HG02623 (cell line): Measurements from ENCODE around the gene PNP.
"Not testable (repeated sequence)": the region's sequence is repeated elsewhere in the genome, so short reads cannot be mapped to it uniquely, and the experiment has no call there.

ENCODE experiments used
- ATAC-seq: cut with Tn5 transposase; IDR thresholded peaks from one replicate; pipeline ENCODE4 v1.9.1; 2021; ENCODE audit warnings: moderate library complexity; ENCODE audit not compliant: unreplicated experiment

PNP gene

DNA sequence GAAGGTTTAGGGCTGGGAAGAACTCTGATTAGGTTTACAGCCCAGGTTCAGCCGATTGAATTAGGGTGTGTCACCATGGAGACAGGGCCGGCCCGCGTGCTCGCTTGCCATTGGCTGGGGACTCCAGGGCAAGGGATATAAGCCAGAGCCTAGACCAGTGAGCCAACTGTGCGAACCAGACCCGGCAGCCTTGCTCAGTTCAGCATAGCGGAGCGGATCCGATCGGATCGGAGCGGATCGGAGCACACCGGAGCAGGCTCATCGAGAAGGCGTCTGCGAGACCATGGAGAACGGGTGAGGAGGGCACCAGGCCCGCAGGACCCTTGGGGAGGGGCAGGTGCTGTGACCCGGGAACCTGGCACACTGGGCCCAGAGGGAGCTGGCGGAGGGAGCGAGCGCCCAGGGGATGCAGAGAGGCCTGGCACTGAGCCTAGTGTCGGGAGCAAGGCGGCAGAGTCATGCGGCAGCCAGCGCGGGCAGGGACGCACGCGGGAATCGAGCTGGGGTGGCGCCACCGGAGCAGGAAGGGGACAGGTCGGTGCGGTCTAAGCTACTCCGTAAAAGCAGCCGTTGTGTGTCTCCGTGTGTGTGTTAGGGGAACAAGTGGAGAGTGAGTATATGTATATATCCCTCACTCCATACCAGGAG, at the start of gene PNP:
Gene PNP (plus strand): TSS at position 165 of the 648 bp plus-strand sequence. CDS start 119 bp downstream, at position 284.
- ATAC-seq: peak; percentile 95

DNA sequence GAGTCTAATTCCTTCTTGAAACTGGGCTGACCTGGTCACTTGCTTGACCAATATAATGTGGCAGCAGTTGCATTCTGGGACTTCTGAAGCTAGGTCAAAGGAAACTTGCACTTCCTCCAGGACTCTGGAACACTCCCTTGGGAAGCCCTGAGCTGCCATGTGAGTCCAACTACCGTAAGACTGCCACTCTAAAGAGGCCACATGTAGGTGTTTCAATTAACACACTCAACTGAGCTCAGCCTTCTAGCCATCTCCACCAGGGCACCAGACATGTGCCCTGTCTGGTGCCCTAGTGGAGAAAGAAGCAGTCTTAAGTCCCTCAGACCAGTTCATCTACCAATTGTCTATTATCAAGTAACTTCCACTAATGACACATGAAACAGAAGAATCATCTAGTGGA, 49.8 kb upstream of the PNP start:
- no peak for ATAC-seq

DNA sequence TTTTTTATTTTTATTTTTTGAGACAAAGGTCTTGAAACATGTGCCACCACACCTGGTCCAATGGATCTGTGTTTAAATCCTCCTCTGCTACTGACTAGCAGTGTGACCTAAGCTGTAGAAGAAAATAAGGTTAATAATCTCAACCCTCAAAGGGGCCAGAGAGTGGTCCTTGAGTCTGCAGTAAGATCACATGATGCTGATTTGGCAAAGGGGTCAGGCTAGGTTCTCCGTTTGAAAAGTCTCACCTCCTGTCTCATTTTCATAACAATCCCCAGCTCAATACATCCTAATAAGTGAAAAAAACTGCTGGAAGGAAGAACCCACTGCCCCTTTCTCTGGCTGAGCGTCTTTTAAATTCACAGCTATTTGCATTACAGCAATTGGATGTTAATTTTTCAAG, 47.9 kb upstream of the PNP start:
- no peak for ATAC-seq

DNA sequence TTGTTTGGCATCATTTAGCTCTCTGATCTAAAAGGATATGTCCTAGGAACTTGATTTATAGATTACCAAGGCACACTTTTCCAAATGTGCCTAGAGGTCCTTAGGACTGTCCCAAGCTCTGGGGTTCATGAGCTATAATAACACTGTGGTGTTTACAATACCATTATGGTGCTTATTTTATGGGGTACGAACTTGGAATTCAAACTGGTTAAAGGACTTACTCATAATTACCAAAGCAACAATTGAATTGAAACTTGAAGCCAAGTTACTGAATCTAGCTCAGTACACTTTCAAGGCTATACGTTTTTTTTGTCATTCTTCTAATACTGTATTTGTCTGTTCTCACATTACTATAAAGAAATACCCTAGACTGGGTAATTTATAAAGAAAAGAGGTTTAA, 46.3 kb upstream of the PNP start:
- no peak for ATAC-seq

DNA sequence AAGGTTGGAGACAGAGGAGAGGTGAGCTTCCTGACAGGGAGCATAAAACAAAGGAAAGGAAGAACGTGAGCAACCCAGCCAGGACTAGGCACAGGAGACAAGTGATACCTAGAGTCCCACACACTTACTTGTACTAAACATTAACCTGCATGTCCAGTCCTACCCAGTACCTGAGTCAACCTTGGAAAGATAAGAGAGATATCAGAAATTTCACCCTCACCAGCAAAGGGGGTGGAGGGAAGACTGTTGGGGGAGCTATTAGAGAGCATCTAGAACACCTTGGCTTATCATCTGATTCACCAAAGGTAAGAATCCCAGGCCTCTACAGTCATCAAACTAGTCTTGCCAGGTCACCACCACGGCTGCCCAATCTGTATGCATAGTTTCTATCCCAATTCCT, 44.4 kb upstream of the PNP start:
- no peak for ATAC-seq

DNA sequence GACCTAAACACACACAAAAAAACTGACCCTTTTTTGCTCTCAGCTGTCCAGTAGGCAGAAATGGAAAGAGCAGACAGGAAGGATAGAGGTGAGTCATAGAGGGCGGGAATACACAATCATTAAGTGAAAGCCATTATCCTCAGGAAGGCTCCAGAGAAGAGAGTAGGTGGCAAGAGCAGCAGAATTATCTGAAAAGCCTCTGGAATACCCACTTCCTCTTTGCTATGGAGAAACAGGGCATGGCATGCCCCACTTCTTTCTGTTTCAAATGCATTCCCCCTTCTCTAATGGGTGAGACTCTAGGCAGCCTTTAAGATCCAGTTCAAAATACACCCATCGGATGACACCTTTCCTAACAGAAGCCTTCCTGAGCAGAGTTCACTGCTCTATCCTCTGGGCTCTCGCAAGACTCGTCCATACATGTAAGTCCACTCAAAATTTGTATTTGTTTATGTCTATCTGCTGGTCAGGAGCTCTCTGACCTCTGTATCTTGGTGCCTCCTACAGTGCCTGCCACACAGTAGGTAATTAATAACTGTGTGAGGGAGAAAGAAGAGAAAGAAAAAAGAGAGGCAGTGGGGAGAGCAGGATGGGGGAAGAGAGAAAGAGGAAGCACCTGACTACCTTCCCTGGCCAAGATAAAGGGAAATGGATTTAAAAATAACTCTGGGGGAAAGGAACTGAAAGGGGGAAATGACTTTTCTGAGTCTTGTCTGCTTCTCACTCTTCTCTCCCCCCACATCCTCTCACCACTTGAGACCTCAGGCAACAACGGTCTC, 41.8 kb upstream of the PNP start:
- ATAC-seq: peak; percentile 64

DNA sequence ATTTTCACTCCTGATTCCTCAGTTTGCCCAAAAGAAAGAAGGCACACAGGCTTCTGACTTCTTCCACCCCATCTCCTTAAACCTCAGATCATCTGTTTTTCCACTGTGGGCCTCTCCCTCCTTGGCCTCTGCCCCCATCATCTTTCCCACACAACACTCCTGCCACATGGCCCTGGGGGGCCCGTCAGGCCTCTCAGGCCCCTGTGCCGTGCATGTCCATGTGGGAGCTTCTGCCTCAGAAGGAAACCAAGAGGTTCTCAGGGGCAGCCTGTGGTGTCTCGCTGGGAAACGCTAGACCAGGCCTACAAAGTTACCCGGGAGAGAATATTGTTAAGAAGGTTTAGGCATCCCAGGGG, 41.2 kb upstream of the PNP start:
- ATAC-seq: peak; percentile 31

DNA sequence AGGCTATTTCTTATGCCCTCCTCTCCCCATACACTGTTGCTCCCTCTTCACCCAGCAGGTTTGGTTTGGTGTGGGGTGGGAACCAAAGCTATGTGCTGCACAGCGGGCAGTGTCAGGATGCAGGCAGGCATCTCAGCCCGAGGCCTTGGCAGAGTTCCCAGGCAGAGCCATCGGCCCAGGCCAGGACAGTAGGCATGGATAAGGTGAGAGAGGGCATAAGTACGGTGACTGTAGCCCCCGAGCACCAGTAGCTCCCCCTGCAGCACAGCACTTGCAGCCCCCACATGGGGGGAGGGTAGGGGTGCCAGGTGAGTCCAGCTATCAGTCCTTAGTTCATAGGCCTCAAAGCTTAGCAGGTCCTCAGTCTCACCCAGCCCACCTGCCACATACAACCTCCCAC, 40.4 kb upstream of the PNP start:
- no peak for ATAC-seq

DNA sequence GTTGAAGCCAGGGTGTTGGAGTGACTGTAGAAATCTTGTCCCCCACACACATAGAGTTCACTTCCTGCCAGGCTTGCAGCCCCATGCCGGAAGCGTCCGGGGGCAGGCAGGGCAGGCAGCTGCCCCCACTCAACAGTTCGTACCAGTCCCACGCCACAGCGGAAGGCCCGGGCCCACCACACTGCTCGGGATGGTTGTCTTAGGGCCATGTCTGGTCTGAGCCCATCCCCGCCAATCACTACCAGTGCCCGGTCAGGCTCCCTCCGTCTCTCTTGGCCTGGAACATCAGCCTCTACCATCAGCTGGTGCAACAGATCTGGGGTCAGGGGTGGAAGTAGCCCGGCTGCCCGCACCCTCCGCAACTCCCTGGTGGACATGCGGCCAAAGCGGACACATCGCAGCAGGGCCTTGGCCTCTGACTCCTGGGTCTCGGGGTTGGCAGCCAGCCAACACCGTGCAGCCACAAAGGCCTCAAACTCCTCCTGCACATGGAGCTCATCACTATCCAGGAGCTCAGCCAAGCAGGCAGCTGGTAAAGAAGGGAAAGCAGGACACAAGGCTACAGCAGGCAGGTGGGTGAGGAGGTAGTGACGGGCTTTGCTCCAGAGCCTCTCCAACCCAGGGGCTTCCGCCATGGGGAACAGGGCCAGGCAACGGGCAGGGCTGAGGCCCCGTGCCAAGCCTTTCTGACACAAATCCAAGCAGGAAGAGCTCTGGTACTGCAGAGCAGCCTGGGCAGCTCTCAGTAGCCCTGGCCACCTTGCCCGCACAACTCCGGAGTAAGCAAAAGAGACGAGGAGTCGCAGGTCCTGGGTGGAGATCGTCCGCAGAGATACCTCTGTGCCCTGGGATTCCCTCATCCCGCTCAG, 39.2 kb upstream of the PNP start:
- no peak for ATAC-seq

DNA sequence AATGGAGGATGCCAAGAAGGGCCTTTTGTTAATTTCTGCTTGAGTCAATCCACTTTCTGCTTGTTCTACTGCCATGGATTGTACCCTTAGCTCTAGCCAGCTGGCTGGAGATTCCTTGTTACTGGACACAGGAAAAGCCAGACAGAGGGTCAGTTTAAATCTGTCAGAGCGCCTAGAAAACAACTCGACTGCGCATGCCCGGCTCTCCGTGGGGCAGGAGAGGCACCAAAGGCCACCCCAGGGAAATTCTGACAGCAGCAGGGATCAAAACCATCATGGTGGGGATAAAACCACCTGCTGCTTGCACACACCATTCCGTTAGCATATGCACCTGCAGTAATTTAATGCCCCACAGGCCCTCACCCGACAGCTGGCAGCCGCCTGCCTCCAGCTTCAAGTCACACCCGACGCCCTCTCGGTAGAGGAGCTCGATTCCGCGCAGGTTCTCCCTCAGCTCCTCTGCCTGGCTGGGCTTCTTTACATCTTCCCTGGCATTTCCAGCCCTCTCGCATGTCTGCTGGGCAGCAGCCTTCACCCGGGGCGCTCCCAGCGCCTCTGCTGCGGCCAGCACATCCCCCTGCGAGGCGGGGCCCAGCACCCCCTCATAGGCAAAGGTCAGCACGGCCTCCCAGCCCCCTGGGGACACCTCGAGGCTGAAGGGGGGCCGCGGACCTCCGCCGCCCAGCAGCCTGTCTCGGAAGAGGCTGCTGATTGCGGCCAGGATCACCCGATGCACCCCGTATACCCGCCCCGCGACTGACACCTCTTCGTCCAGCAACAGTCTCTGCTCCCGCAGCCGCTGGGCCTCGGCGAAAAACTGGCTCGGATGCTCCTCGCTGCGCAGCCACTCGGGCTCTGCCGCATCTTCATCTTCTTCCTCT, 34.3 kb upstream of the PNP start:
- no peak for ATAC-seq

DNA sequence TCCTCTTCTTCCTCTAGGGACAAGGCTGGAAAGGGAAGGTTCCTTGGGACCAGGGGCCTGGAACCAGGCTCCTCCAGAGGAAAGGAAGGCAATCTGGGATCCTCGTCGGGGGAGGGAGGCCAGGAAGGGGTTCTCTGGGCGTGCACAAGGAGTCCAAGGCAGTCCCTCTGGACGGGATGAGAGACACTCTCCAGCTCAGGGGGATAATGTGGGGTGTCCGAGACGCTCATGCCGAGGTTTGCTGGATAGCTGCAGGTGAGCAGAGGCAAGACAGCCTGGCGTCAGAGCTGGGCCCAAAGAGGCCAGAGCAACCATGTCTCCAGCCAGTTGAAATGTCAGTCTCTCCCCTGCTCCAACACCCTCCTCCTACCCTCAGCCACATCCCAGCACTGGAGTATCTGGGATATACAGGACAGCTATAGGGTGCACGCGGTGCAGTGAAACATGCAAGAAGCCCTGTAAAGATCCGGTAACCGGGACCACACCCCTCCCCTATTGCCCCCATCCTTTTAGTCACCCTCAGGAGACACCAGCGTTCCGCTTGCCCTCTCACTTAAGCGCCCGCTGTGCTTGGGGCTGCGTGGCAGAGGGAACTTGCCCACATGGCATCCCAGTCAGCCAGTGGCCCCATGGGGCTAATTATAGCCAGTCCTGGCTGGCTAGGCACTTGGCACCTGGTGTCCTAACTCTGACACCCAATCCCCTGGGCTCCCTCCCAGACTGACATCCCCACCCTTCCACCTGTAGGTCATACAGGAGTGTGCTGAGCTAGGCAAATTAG, 33.4 kb upstream of the PNP start, which contains the start of gene KLHL33:
Gene KLHL33 (minus strand): TSS at position 585 of the 781 bp plus-strand sequence. CDS start 355 bp downstream, at position 230.
- no peak for ATAC-seq

DNA sequence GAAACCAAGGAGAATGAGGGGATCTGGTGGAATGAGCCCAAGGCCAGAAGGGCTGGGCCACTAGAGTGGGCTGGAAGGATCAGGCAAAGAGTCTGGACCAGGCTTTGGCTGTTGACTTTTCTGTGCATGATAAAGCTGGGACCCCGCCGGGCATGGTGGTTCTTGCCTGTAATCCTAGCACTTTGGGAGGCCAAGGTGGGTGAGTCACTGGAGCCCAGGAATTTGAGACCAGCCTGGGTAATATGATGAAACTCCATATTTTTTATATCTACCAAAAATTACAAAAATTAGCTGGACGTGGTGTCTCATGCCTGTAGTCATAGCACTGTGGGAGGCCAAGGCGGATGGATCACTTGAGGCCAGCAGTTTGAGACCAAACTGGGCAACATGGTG, 32.8 kb upstream of the PNP start:
- ATAC-seq: no peak

DNA sequence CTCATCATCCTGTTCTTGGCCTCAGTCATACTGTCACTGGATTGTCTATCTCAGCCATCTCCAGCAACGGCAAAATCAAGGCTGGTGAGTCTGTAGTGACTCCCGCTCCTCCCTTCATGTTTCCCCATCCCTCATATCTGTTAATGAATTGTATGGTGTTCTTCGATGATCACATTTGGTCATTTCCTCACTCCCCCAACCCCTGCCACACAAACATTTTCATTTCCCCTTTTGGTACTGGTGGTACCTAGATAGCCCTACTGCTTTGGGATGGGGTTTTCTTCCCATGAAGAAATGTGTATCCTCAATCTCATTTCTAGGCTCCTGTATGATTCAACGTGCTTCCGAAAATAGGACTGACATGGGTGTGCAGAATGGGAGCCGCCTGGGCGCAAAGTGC, 30.5 kb upstream of the PNP start:
- ATAC-seq: no peak

DNA sequence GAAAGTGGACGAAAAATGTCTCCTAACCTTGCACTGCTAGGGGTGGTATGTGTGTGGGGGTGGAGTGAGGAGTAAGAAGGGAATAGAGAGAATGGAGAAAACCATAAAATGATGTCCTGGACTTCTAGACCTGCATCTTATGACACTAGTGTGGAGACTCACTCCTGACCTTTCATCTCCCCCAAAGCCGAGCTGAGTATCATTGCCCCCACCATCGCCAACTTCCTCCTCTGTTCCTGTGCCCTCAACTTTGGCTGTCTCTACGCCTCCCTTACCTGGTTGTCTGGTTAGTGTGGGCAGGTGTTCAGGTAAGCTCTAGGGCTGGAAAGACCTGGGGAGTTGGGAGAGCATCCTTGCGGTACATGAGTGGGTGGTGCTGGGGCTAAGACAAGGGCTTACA, 28.7 kb upstream of the PNP start:
- no peak for ATAC-seq

DNA sequence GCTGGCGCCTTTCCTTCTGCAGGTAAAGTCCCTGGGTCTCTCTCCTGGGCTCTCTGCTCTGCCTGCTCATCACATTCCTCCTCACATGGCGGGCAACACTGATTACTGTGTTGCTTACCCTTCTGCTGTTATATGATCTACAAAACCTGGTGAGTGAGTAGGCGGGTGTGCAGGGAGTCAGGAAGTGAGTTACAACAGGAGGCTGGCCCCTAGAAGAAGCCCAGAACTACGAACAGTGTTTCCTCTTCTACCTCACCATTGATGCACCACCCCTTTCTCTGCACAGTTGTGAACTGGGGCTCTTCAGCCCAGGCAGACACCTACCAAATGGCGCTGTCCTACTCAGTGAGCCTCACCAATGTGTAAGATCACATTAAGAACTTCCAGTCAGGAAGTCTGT, 28.3 kb upstream of the PNP start:
- ATAC-seq: peak; percentile 72

DNA sequence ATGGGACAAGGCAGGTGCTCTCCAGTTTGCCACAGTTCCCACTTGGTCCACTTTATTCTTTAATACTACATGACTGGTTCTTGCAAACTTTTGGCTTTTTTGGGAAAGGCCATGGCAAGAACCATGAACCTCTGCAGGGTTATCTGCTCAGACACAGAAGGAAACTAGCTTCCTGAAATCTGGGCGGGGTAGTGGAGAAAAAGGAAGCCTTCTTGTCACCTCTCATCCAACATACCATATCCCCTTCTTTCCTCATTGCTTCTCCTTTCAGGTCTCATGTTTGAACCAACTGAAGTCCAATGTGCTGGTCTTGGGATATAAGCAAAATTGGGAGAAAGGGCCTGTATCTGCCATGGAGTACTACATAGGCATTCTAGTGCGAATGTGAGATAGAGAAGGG, 27.7 kb upstream of the PNP start:
- ATAC-seq: no peak

DNA sequence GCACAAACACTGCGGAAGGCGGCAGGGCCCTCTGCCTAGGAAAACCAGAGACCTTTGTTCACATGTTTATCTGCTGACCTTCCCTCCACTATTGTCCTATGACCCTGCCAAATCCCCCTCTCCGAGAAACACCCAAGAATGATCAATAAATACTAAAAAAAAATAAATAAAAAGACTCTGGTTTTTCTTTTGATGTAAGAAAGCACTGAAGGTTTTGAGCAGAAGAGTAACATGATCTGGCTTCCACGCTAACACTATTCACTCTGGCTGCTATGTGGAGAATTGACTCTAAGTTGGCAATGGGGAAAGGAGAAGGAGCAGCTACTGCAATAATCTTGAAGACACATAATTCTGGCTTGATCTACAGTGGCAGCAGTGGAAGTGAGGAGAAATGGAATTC, 25.6 kb upstream of the PNP start:
- ATAC-seq: not testable (repeated sequence)

DNA sequence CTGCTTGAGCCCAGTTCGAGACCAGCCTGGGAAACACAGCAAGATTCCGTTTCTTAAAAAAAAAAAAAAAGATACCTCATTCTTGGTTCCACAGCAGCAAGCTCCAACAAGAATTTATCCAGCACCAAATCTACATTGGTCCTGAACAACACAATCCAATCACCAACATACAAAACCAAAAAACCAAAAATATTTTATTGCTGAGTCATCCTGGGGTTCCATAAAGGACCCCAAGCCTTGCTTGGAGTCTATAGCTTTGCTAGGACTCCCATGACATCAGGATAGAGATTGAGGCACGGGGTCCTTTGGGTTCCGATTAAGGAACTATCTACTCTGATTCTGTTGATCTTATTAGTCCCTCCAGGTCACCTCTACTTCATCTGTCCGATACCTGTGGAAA, 22.3 kb upstream of the PNP start:
- ATAC-seq: no peak

DNA sequence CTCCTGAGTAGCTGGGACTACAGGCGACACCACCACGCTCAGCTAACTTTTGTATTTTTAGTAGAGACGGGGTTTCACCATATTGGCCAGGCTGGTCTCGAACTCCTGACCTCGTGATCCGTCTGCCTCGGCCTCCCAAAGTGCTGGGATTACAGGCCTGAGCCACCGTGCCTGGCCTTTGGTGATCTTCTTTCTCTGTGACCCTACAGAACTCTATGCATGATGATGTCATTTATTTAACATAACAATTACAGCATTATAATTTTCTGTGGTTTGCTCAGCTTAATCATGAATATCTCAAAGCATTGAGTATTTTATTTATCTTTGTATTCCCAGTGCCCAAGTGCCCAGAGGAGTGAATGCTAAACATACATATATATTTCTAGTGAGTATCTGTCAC, 16.4 kb upstream of the PNP start:
- ATAC-seq: not testable (repeated sequence)
